RWPE1 (cell line): Measurements from ENCODE around the gene DSG1.
"Not testable (repeated sequence)": the region's sequence is repeated elsewhere in the genome, so short reads cannot be mapped to it uniquely, and the experiment has no call there.

Experiments used
- CTCF ChIA-PET: fragments of 350-600 bp; sonication (Branson Sonifier 250); formaldehyde crosslinking; extraction: SDS; loops from one replicate; lab custom pipeline; 2021; lab: Yijun Ruan, JAX
- POLR2A ChIA-PET: fragments of 400-600 bp; formaldehyde crosslinking; extraction: SDS; loops from one replicate; lab custom pipeline; 2020; ENCODE audit warnings: antibody characterized with exemption; ENCODE audit not compliant: low non-redundant PET; lab: Yijun Ruan, JAX
- DNase-seq: peaks from one replicate; pipeline ENCODE4 v3.0.0; 2012; ENCODE audit warnings: low spot score
- H3K27ac ChIP-seq: fragments of 450-650 bp; 2 replicates; pipeline ENCODE4 v1.5.1; 2017
- CTCF ChIP-seq: fragments of 450-650 bp; conservative IDR thresholded peaks from 2 replicates; pipeline ENCODE4 v1.5.1; 2017; ENCODE audit warnings: low read depth, mild to moderate bottlenecking

Gene DSG1

GRCh38 chr18:31275722-31276463 is 42.1 kb upstream of the DSG1 start:
- peak; percentile 35 for DNase-seq
- H3K27ac ChIP-seq = no peak overlapping the region
- CTCF ChIA-PET = interaction anchor here (1.2 kb wide), 1 partner anchor 13 kb away, joined by 3 read pairs; no protein-coding TSS in a partner anchor
- POLR2A ChIA-PET = no interaction called here
- TF ChIP-seq CTCF = no peak

GRCh38 chr18:31278609-31279071 is 39.3 kb upstream of the DSG1 start:
- DNase-seq = no peak
- TF ChIP-seq CTCF = no peak
- ChIA-PET POLR2A (no interaction called here), CTCF (interaction anchor here (0.6 kb wide), 1 partner anchor 12 kb away, joined by 3 read pairs; no protein-coding TSS in a partner anchor)
- no peak overlapping the region for H3K27ac ChIP-seq

- CTCF ChIA-PET = no interaction called here
- no peak for TF ChIP-seq CTCF
- H3K27ac ChIP-seq = no peak overlapping the region
- POLR2A ChIA-PET = no interaction called here
- no peak for DNase-seq
Observed at GRCh38 chr18:31280502-31280901, 37.5 kb upstream of the DSG1 start.

- H3K27ac ChIP-seq = no peak overlapping the region
- CTCF ChIA-PET = no interaction called here
- DNase-seq = no peak
- TF ChIP-seq CTCF = no peak
- POLR2A ChIA-PET = no interaction called here
Observed at GRCh38 chr18:31281437-31281836, 36.5 kb upstream of the DSG1 start.

GRCh38 chr18:31289446-31289845 is 28.5 kb upstream of the DSG1 start:
- CTCF ChIA-PET, POLR2A ChIA-PET, H3K27ac ChIP-seq: not testable (repeated sequence)

GRCh38 chr18:31291688-31292087 is 26.3 kb upstream of the DSG1 start:
- ChIA-PET CTCF (no interaction called here), POLR2A (no interaction called here)
- TF ChIP-seq CTCF = no peak
- DNase-seq = no peak
- no peak overlapping the region for H3K27ac ChIP-seq

More at GRCh38 chr18:31289446-31289845, 28.5 kb upstream of the DSG1 start:
- DNase-seq = not testable (repeated sequence)

GRCh38 chr18:31294199-31294747 is 23.7 kb upstream of the DSG1 start:
- peak; percentile 20 for DNase-seq
- CTCF ChIA-PET = no interaction called here
- H3K27ac ChIP-seq = peak overlapping the region; percentile 57; the same call in 1 of the 2 replicates
- no peak for TF ChIP-seq CTCF
- POLR2A ChIA-PET = no interaction called here
